ENCODE results near the gene GPHN.

Gene GPHN

DNA sequence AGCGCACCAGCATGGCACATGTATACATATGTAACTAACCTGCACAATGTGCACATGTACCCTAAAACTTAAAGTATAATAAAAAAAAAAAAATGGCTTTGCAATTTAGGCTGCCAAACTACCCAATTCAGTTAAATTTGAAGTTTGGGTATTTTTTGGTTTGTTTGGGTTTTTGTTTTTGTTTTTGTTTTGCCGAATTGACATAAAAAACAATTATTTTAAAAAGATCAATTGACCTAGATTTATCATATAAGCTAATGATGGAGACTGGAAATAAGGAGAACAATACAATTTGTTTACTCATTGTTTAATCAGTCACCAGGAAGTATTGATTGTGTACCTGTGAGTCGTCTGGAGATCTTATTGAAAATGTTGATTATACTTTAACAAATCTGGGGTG is 619.2 kb downstream of the GPHN start:
- TF ChIP-seq, protein P1, sequence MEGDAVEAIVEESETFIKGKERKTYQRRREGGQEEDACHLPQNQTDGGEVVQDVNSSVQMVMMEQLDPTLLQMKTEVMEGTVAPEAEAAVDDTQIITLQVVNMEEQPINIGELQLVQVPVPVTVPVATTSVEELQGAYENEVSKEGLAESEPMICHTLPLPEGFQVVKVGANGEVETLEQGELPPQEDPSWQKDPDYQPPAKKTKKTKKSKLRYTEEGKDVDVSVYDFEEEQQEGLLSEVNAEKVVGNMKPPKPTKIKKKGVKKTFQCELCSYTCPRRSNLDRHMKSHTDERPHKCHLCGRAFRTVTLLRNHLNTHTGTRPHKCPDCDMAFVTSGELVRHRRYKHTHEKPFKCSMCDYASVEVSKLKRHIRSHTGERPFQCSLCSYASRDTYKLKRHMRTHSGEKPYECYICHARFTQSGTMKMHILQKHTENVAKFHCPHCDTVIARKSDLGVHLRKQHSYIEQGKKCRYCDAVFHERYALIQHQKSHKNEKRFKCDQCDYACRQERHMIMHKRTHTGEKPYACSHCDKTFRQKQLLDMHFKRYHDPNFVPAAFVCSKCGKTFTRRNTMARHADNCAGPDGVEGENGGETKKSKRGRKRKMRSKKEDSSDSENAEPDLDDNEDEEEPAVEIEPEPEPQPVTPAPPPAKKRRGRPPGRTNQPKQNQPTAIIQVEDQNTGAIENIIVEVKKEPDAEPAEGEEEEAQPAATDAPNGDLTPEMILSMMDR (IDR thresholded peaks at IDR 0.05; ENCODE audit: low read length, missing control alignments), result no peak
- H3K4me3 ChIP-seq (replicated peaks; ENCODE audit: low read depth, low read length), result no peak overlapping the region
- DNase-seq (ENCODE audit: low read depth), result no peak

DNA sequence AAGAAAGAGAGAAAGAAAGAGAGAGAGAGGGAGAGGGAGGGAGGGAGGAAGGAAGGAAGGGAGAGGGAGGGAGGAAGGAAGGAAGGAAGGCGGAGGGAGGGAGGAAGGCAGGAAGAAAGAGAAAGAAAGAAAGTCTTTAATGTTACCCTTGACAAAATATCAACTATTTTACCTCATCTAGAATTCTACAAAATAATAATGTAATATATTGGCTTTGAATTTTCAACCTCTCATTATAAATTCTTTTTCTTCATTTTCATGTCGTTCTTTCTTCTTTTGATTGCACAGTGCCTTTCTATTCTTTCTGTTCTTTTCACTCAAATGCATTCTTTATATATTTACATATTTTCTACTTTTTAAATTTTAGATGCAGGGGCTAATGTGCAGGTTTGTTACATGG is 621.8 kb downstream of the GPHN start:
- no peak for DNase-seq (ENCODE audit: low read depth)

DNA sequence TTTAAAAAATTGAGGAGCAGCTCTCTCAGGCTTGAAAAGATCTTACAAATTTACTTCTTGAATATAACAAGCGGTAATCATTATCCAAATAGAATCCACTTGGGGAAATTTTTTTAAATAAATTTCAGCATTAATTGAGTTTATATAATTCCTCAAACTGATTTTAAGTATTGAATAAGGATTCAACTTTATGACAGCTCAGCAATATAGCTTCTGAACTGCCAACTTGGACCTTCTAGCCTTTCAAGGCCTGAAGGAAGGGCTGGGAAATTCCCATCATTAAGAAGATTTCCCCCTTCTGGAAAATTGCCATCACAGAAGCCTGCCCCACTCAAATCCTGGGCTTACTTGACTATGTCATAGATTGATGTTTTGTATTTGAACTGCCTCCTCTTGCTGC is 623.7 kb downstream of the GPHN start:
- DNase-seq (ENCODE audit: low read depth), result no peak
- H3K4me3 ChIP-seq (replicated peaks; ENCODE audit: low read depth, low read length), result no peak overlapping the region
- TF ChIP-seq, protein P1 (IDR thresholded peaks at IDR 0.05; ENCODE audit: low read length, missing control alignments), result no peak

More for the DNA sequence above, 621.8 kb downstream of the GPHN start:
- H3K4me3 ChIP-seq (replicated peaks; ENCODE audit: low read depth, low read length), result no peak overlapping the region
- TF ChIP-seq, protein P1 (IDR thresholded peaks at IDR 0.05; ENCODE audit: low read length, missing control alignments), result no peak

DNA sequence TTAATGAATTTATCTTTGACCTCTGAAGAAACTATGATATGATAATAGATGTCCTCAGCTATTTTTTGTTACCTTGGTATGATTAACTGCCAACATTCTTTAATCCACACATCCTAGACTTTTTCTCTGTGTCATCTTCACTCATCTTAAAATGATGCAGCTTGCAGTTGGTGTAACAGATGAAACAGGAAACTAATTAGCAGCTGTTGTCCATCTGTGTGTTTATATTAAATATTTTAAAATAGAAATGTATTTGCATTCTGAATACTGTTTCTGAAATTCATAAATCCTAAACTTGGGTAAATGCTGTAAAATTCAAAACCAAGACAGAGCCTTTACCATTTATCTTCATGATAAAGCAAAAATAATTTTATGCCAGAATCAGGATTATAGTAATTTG is 625.2 kb downstream of the GPHN start:
- no peak overlapping the region for H3K4me3 ChIP-seq (replicated peaks; ENCODE audit: low read depth, low read length)
- TF ChIP-seq, protein P1 (IDR thresholded peaks at IDR 0.05; ENCODE audit: low read length, missing control alignments), result no peak
- no peak for DNase-seq (ENCODE audit: low read depth)

DNA sequence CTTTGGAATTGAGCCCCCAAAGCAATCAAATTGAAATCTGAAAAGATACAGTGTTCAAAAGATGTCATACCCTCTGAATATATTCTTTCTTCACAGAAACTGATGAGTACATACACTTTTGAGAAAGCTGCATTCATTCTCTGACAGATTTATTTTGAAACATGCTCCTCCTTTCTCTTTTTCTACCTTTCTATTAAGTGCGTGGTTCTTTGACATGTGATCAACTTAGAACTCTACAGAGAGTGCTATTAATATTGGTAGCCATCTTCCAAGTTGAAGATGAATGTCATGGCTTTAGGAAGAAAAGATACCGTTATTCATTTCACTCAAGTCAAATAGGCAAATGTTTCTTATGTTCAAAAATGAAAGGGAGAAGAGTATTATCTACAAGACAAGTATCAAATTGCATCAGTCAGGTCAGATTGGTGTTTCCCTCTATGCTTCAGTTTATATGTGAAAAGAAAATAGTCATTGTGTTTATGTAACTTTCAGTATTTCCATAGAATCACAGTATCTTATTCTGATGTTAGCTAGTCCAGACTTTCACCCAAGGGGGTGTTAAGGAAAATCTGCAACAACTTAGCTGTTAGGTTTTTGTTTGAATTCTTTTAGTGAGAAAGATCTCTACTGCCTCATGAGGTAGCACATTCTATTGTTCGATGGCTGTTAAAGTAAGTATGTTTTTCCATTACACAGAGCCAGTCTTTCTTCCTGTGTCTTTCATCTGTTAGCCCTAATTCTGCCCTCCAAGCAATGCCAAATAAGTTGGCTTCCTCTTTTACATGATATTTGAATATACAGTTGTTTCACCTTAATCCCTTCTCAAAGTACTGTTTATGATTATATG is 625.9 kb downstream of the GPHN start:
- TF ChIP-seq, protein P1 (IDR thresholded peaks at IDR 0.05; ENCODE audit: low read length, missing control alignments), result no peak
- H3K4me3 ChIP-seq (replicated peaks; ENCODE audit: low read depth, low read length), result no peak overlapping the region
- DNase-seq (ENCODE audit: low read depth), result peak; percentile 1

DNA sequence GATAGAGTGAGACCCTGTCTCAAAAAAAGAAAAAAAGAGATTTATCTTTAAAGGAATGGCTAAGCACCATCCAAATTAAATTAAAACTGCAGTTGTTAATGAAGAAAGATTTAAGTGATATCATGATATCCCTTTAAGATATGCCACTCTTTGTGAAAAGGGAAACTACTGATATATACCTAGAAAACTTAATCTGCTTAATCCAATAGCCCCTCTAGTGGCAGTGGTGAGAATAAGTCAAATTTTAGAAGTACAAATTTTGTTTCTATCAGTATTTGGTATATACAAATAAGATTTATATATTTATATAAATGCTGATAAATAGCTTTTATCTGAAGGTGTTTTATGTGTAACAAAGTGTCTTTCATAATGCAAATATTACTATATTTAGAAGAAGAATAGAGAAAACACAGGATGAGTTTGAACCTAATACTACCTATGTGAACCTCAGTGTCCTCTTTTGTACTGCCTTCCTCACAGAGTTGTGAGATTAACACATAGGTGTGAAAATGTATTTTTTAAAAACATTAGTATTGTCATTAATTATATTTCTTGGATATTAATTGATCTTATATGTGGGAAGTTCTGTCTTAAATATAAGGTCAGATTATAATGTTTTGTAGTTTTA is 629.9 kb downstream of the GPHN start:
- TF ChIP-seq, protein P1 (IDR thresholded peaks at IDR 0.05; ENCODE audit: low read length, missing control alignments), result peak; percentile 59

More for the DNA sequence above, 629.9 kb downstream of the GPHN start:
- peak; percentile 35 for DNase-seq (ENCODE audit: low read depth)
- no peak overlapping the region for H3K4me3 ChIP-seq (replicated peaks; ENCODE audit: low read depth, low read length)

Measured in fibroblast of pulmonary artery (primary cell).